ENCODE results near the gene FOXN3. TPM values are rescaled to one million over a fixed set of nuclear protein-coding genes. Genes with fewer than 3 reads are reported as not detected.

FOXN3 gene
- total RNA-seq, 1 donor from 2014 or later = 31.8 TPM

- Histone ChIP-seq H3K9me3 (ENCODE audit: control insufficient read depth in 3 of 3, low read length in 3 of 3) (no peaks in the 10 kb centered on the region), H3K4me1 (ENCODE audit: control insufficient read depth in 3 of 3, insufficient read depth in 3 of 3, low read length in 3 of 3) (peaks cover under 1 to 14% (median 7%) of the 10 kb centered on the region in 3 donors), H3K4me3 (ENCODE audit: low read length in 3 of 3) (no peak overlapping the region), H3K36me3 (ENCODE audit: control insufficient read depth in 3 of 3, insufficient read depth in 3 of 3, low read length in 3 of 3) (peaks cover 0 to 2% (median 0%) of the 10 kb centered on the region in 3 donors), H3K27ac (ENCODE audit: low read depth, low read length) (no peak overlapping the region), H3K9ac (ENCODE audit: low read depth in 1 of 3, low read length in 3 of 3) (no peak overlapping the region), H3K27me3 (ENCODE audit: control insufficient read depth in 3 of 3, insufficient read depth in 3 of 3, low read length in 3 of 3) (no peaks in the 10 kb centered on the region)
Observed at GRCh38 chr14:89243741-89244140, 173.3 kb downstream of the FOXN3 start.

- Histone ChIP-seq H3K27me3 (ENCODE audit: control insufficient read depth in 3 of 3, insufficient read depth in 3 of 3, low read length in 3 of 3) (no peaks in the 10 kb centered on the region), H3K36me3 (ENCODE audit: control insufficient read depth in 3 of 3, insufficient read depth in 3 of 3, low read length in 3 of 3) (peaks cover 0 to 2% (median 0%) of the 10 kb centered on the region in 3 donors), H3K9me3 (ENCODE audit: control insufficient read depth in 3 of 3, low read length in 3 of 3) (no peaks in the 10 kb centered on the region), H3K4me1 (ENCODE audit: control insufficient read depth in 3 of 3, insufficient read depth in 3 of 3, low read length in 3 of 3) (peaks cover 0 to 14% (median 7%) of the 10 kb centered on the region in 3 donors), H3K27ac (ENCODE audit: low read depth, low read length) (no peak overlapping the region), H3K9ac (ENCODE audit: low read depth in 1 of 3, low read length in 3 of 3) (no peak overlapping the region), H3K4me3 (ENCODE audit: low read length in 3 of 3) (no peak overlapping the region)
Observed at GRCh38 chr14:89243286-89243685, 173.7 kb downstream of the FOXN3 start.

GRCh38 chr14:89242652-89243279 is 174.3 kb downstream of the FOXN3 start:
- Histone ChIP-seq H3K36me3 (ENCODE audit: control insufficient read depth in 3 of 3, insufficient read depth in 3 of 3, low read length in 3 of 3) (peaks cover 0 to 2% (median 0%) of the 10 kb centered on the region in 3 donors), H3K4me3 (ENCODE audit: low read length in 3 of 3) (no peak overlapping the region), H3K4me1 (ENCODE audit: control insufficient read depth in 3 of 3, insufficient read depth in 3 of 3, low read length in 3 of 3) (peaks cover 0 to 19% (median 7%) of the 10 kb centered on the region in 3 donors), H3K27ac (ENCODE audit: low read depth, low read length) (no peak overlapping the region), H3K9me3 (ENCODE audit: control insufficient read depth in 3 of 3, low read length in 3 of 3) (no peaks in the 10 kb centered on the region), H3K27me3 (ENCODE audit: control insufficient read depth in 3 of 3, insufficient read depth in 3 of 3, low read length in 3 of 3) (no peaks in the 10 kb centered on the region), H3K9ac (ENCODE audit: low read depth in 1 of 3, low read length in 3 of 3) (no peak overlapping the region)

DNA sequence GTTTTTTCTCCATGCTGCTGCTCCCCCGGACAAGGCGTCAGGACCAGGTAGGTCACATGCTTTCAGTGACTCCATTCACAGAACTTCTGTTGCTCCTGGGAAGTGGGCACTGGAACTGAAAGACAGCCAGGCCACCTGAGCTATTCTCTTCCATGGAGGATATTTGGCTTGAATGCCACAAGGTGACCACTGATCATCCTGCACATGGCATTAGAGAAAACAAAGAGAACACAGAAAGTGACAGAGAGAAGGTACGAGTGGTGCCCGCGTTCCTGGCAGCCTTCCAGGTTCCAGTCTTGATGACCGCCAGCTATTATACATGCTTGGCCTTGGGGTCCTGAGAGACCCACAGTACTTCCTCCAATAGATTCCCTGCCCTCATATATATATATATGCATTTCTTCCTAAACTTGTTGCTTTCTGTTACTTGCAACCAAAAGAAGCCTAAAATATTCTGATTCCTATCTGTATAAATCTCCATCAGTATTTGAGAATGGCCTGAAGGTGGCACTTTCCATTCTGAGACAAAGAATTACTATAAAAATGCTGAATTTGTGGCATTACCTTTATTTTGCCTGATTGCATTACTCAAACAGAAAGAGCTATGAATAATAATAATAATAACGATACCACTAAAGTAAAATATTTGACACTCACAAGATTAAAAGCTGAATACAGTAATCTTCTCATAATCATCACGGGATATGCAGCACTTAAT is 174.9 kb downstream of the FOXN3 start:
- Histone ChIP-seq H3K27ac (ENCODE audit: low read depth, low read length) (no peak overlapping the region), H3K9ac (ENCODE audit: low read depth in 1 of 3, low read length in 3 of 3) (no peak overlapping the region), H3K27me3 (ENCODE audit: control insufficient read depth in 3 of 3, insufficient read depth in 3 of 3, low read length in 3 of 3) (no peaks in the 10 kb centered on the region), H3K9me3 (ENCODE audit: control insufficient read depth in 3 of 3, low read length in 3 of 3) (no peaks in the 10 kb centered on the region), H3K36me3 (ENCODE audit: control insufficient read depth in 3 of 3, insufficient read depth in 3 of 3, low read length in 3 of 3) (peaks cover 0 to 2% (median 0%) of the 10 kb centered on the region in 3 donors), H3K4me3 (ENCODE audit: low read length in 3 of 3) (no peak overlapping the region), H3K4me1 (ENCODE audit: control insufficient read depth in 3 of 3, insufficient read depth in 3 of 3, low read length in 3 of 3) (peaks cover 0 to 21% (median 7%) of the 10 kb centered on the region in 3 donors)

GRCh38 chr14:89241257-89241656 is 175.8 kb downstream of the FOXN3 start:
- Histone ChIP-seq H3K27ac (ENCODE audit: low read depth, low read length) (no peak overlapping the region), H3K4me3 (ENCODE audit: low read length in 3 of 3) (no peak overlapping the region), H3K36me3 (ENCODE audit: control insufficient read depth in 3 of 3, insufficient read depth in 3 of 3, low read length in 3 of 3) (peaks cover 0 to 2% (median 0%) of the 10 kb centered on the region in 3 donors), H3K27me3 (ENCODE audit: control insufficient read depth in 3 of 3, insufficient read depth in 3 of 3, low read length in 3 of 3) (no peaks in the 10 kb centered on the region), H3K4me1 (ENCODE audit: control insufficient read depth in 3 of 3, insufficient read depth in 3 of 3, low read length in 3 of 3) (peaks cover 0 to 21% (median 7%) of the 10 kb centered on the region in 3 donors), H3K9me3 (ENCODE audit: control insufficient read depth in 3 of 3, low read length in 3 of 3) (no peaks in the 10 kb centered on the region), H3K9ac (ENCODE audit: low read depth in 1 of 3, low read length in 3 of 3) (no peak overlapping the region)

- H3K27ac ChIP-seq (ENCODE audit: low read depth, low read length) = no peak overlapping the region
- no peaks in the 10 kb centered on the region for H3K27me3 ChIP-seq (ENCODE audit: control insufficient read depth in 3 of 3, insufficient read depth in 3 of 3, low read length in 3 of 3)
- H3K4me3 ChIP-seq (ENCODE audit: low read length in 3 of 3) = no peak overlapping the region
- H3K4me1 ChIP-seq (ENCODE audit: control insufficient read depth in 3 of 3, insufficient read depth in 3 of 3, low read length in 3 of 3) = peaks cover 0 to 21% (median 7%) of the 10 kb centered on the region in 3 donors
- no peak overlapping the region for H3K9ac ChIP-seq (ENCODE audit: low read depth in 1 of 3, low read length in 3 of 3)
- peaks cover 0 to 2% (median 0%) of the 10 kb centered on the region in 3 donors for H3K36me3 ChIP-seq (ENCODE audit: control insufficient read depth in 3 of 3, insufficient read depth in 3 of 3, low read length in 3 of 3)
- H3K9me3 ChIP-seq (ENCODE audit: control insufficient read depth in 3 of 3, low read length in 3 of 3) = no peaks in the 10 kb centered on the region
Observed at GRCh38 chr14:89240414-89240813, 176.6 kb downstream of the FOXN3 start.

- H3K4me1 ChIP-seq (ENCODE audit: control insufficient read depth in 3 of 3, insufficient read depth in 3 of 3, low read length in 3 of 3) = peaks cover 0 to 21% (median 7%) of the 10 kb centered on the region in 3 donors
Observed at GRCh38 chr14:89239023-89239422, 178.0 kb downstream of the FOXN3 start.

DNA sequence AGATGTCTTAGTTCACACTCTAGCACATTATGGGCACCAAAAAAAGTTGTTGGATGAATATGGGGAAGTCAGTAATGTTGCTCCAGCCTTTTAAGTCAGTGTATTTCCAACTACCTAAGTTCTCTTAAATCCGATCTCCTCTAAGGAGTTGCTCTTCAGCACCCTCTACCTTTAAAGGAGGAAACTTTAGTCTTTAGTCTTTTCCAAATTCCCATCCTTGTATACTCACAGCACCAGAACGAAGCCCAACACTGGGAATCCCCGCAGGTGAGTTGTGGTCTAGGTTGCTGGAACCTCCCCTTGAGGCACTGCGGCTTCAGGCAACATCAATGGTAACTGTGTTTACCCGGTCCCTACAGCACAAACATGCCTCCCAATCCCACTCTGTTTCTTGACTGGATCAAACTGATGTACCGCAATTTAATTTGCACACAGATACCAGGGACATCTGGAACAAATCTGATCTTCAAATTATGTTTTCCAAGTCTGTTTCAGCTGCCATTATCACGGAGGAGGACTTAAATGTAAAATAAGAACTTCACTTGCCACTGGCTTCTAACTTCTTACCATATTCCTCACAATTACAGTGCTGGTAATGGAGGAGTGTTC is 179.0 kb downstream of the FOXN3 start:
- H3K9me3 ChIP-seq (ENCODE audit: control insufficient read depth in 3 of 3, low read length in 3 of 3) = no peaks in the 10 kb centered on the region
- no peak overlapping the region for H3K27ac ChIP-seq (ENCODE audit: low read depth, low read length)
- no peak overlapping the region for H3K4me3 ChIP-seq (ENCODE audit: low read length in 3 of 3)
- H3K9ac ChIP-seq (ENCODE audit: low read depth in 1 of 3, low read length in 3 of 3) = no peak overlapping the region
- peaks cover 0 to 17% (median 6%) of the 10 kb centered on the region in 3 donors for H3K4me1 ChIP-seq (ENCODE audit: control insufficient read depth in 3 of 3, insufficient read depth in 3 of 3, low read length in 3 of 3)
- H3K27me3 ChIP-seq (ENCODE audit: control insufficient read depth in 3 of 3, insufficient read depth in 3 of 3, low read length in 3 of 3) = no peaks in the 10 kb centered on the region
- peaks cover 0 to 2% (median 0%) of the 10 kb centered on the region in 3 donors for H3K36me3 ChIP-seq (ENCODE audit: control insufficient read depth in 3 of 3, insufficient read depth in 3 of 3, low read length in 3 of 3)

More at GRCh38 chr14:89239023-89239422, 178.0 kb downstream of the FOXN3 start:
- H3K9me3 ChIP-seq (ENCODE audit: control insufficient read depth in 3 of 3, low read length in 3 of 3) = no peaks in the 10 kb centered on the region
- no peak overlapping the region for H3K27ac ChIP-seq (ENCODE audit: low read depth, low read length)
- no peaks in the 10 kb centered on the region for H3K27me3 ChIP-seq (ENCODE audit: control insufficient read depth in 3 of 3, insufficient read depth in 3 of 3, low read length in 3 of 3)
- H3K36me3 ChIP-seq (ENCODE audit: control insufficient read depth in 3 of 3, insufficient read depth in 3 of 3, low read length in 3 of 3) = peaks cover 0 to 2% (median 0%) of the 10 kb centered on the region in 3 donors
- no peak overlapping the region for H3K4me3 ChIP-seq (ENCODE audit: low read length in 3 of 3)
- H3K9ac ChIP-seq (ENCODE audit: low read depth in 1 of 3, low read length in 3 of 3) = no peak overlapping the region

GRCh38 chr14:89236851-89237250 is 180.2 kb downstream of the FOXN3 start:
- Histone ChIP-seq H3K4me1 (ENCODE audit: control insufficient read depth in 3 of 3, insufficient read depth in 3 of 3, low read length in 3 of 3) (peaks cover 2 to 17% (median 3%) of the 10 kb centered on the region in 3 donors), H3K36me3 (ENCODE audit: control insufficient read depth in 3 of 3, insufficient read depth in 3 of 3, low read length in 3 of 3) (peaks cover 0 to 2% (median 0%) of the 10 kb centered on the region in 3 donors), H3K9ac (ENCODE audit: low read depth in 1 of 3, low read length in 3 of 3) (no peak overlapping the region), H3K27ac (ENCODE audit: low read depth, low read length) (no peak overlapping the region), H3K4me3 (ENCODE audit: low read length in 3 of 3) (no peak overlapping the region), H3K27me3 (ENCODE audit: control insufficient read depth in 3 of 3, insufficient read depth in 3 of 3, low read length in 3 of 3) (no peaks in the 10 kb centered on the region), H3K9me3 (ENCODE audit: control insufficient read depth in 3 of 3, low read length in 3 of 3) (no peaks in the 10 kb centered on the region)

DNA sequence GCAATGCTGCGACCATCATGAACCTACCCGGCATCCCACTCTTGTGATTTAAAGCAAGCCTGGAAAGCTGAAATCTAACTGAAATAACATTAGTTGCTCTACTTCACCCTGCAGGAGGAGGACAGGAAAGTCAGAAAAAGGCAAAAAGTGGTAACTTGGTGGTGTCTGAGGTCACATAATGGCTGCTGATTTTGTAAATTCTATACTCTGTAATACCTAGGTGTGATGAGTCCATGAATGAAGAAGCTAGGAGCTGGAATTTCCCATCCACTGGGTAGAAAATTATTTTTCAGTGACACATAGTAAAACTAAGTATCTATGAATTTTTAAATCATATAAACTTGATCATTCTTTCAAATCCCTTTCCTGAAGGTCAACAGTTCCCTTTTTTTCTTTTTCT is 183.8 kb downstream of the FOXN3 start:
- H3K4me3 ChIP-seq (ENCODE audit: low read length in 3 of 3) = no peak overlapping the region
- H3K27ac ChIP-seq (ENCODE audit: low read depth, low read length) = no peak overlapping the region
- H3K4me1 ChIP-seq (ENCODE audit: control insufficient read depth in 3 of 3, insufficient read depth in 3 of 3, low read length in 3 of 3) = peaks cover 17 to 29% (median 27%) of the 10 kb centered on the region in 3 donors

More for the DNA sequence above, 183.8 kb downstream of the FOXN3 start:
- Histone ChIP-seq H3K9me3 (ENCODE audit: control insufficient read depth in 3 of 3, low read length in 3 of 3) (no peaks in the 10 kb centered on the region), H3K36me3 (ENCODE audit: control insufficient read depth in 3 of 3, insufficient read depth in 3 of 3, low read length in 3 of 3) (no peaks in the 10 kb centered on the region), H3K9ac (ENCODE audit: low read depth in 1 of 3, low read length in 3 of 3) (no peak overlapping the region), H3K27me3 (ENCODE audit: control insufficient read depth in 3 of 3, insufficient read depth in 3 of 3, low read length in 3 of 3) (no peaks in the 10 kb centered on the region)
